H9 (cell line): ENCODE data around the gene CRYZ. TPM values are rescaled to one million over a fixed set of nuclear protein-coding genes. Genes with fewer than 3 reads are reported as not detected.

Experiments
- DNase-seq: peaks from one replicate; pipeline ENCODE4 v3.0.0-alpha.2; 2017
- H2AFZ ChIP-seq: one replicate; pipeline ENCODE4 v1.6.1; 2013; ENCODE audit warnings: mild to moderate bottlenecking, low read length, control low read depth, moderate library complexity
- H2AK5ac ChIP-seq: 2 replicates; pipeline ENCODE4 v1.6.1; 2013; ENCODE audit warnings: low read length, control low read depth, mixed read lengths; ENCODE audit not compliant: insufficient read length
- H2BK120ac ChIP-seq: one replicate; pipeline ENCODE4 v1.6.1; 2013; ENCODE audit warnings: low read depth, mild to moderate bottlenecking, low read length, control low read depth, inconsistent platforms; ENCODE audit not compliant: poor library complexity, severe bottlenecking
- H2BK12ac ChIP-seq: 2 replicates; pipeline ENCODE4 v1.6.1; 2013; ENCODE audit warnings: low read length, control low read depth, mixed read lengths, low read depth; ENCODE audit not compliant: insufficient read length
- H2BK15ac ChIP-seq: 2 replicates; pipeline ENCODE4 v1.6.1; 2013; ENCODE audit warnings: low read depth, low read length, control low read depth
- H2BK20ac ChIP-seq: one replicate; pipeline ENCODE4 v1.6.1; 2013; ENCODE audit warnings: low read depth, mild to moderate bottlenecking, low read length, control low read depth, inconsistent platforms; ENCODE audit not compliant: poor library complexity, severe bottlenecking
- H2BK5ac ChIP-seq: 2 replicates; pipeline ENCODE4 v1.6.1; 2013; ENCODE audit warnings: low read length, control low read depth, mixed read lengths; ENCODE audit not compliant: insufficient read length
- H3K14ac ChIP-seq: 2 replicates; pipeline ENCODE4 v1.6.1; 2013; ENCODE audit warnings: low read length, control low read depth; ENCODE audit not compliant: insufficient read depth
- H3K18ac ChIP-seq: 2 replicates; pipeline ENCODE4 v1.6.1; 2013; ENCODE audit warnings: low read depth, mild to moderate bottlenecking, mixed read lengths, low read length, control low read depth; ENCODE audit not compliant: insufficient read length
- H3K23ac ChIP-seq: 2 replicates; pipeline ENCODE4 v1.6.1; 2013; ENCODE audit warnings: low read length, control low read depth, mixed read lengths, low read depth; ENCODE audit not compliant: insufficient read length
- H3K23me2 ChIP-seq: 2 replicates; pipeline ENCODE4 v1.6.1; 2013; ENCODE audit warnings: low read depth, mild to moderate bottlenecking, mixed read lengths, low read length, control low read depth; ENCODE audit not compliant: insufficient read length, poor library complexity, severe bottlenecking
- H3K27ac ChIP-seq: 2 replicates; pipeline ENCODE4 v1.5.1; 2013; ENCODE audit warnings: low read length, control low read depth, mixed read lengths, low read depth; ENCODE audit not compliant: insufficient read length
- H3K27me3 ChIP-seq: 2 replicates; pipeline ENCODE4 v1.6.1; 2013; ENCODE audit warnings: low read length, control low read depth, inconsistent platforms; ENCODE audit not compliant: insufficient read depth
- H3K4ac ChIP-seq: 2 replicates; pipeline ENCODE4 v1.6.1; 2013; ENCODE audit warnings: low read depth, mild to moderate bottlenecking, control low read depth, inconsistent platforms, low read length, moderate library complexity
- H3K4me1 ChIP-seq: 2 replicates; pipeline ENCODE4 v1.6.1; 2013; ENCODE audit warnings: low read length, control low read depth, inconsistent platforms; ENCODE audit not compliant: insufficient read depth
- H3K4me2 ChIP-seq: 2 replicates; pipeline ENCODE4 v1.6.1; 2013; ENCODE audit warnings: low read length, control low read depth, mixed read lengths; ENCODE audit not compliant: insufficient read length, insufficient read depth
- H3K56ac ChIP-seq: 2 replicates; pipeline ENCODE4 v1.6.1; 2013; ENCODE audit warnings: low read depth, mild to moderate bottlenecking, mixed read lengths, low read length, control low read depth; ENCODE audit not compliant: insufficient read length
- H3K79me1 ChIP-seq: 2 replicates; pipeline ENCODE4 v1.6.1; 2013; ENCODE audit warnings: low read depth, mild to moderate bottlenecking, moderate library complexity, low read length, control low read depth, inconsistent platforms; ENCODE audit not compliant: insufficient read depth, poor library complexity, severe bottlenecking
- H3K79me2 ChIP-seq: 2 replicates; pipeline ENCODE4 v1.6.1; 2013; ENCODE audit warnings: low read length, control low read depth, inconsistent platforms; ENCODE audit not compliant: insufficient read depth
- H3K9ac ChIP-seq: 2 replicates; pipeline ENCODE4 v1.6.1; 2013; ENCODE audit warnings: low read length, control low read depth, mixed read lengths; ENCODE audit not compliant: insufficient read length; ENCODE audit errors: extremely low read depth
- H3K9me3 ChIP-seq: one replicate; pipeline ENCODE4 v1.6.1; 2013; ENCODE audit warnings: low read depth, low read length, inconsistent platforms; ENCODE audit not compliant: control insufficient read depth
- H3T11ph ChIP-seq: one replicate; pipeline ENCODE4 v1.6.1; 2013; ENCODE audit warnings: mild to moderate bottlenecking, low read length, control low read depth, inconsistent platforms
- H4K20me1 ChIP-seq: one replicate; pipeline ENCODE4 v1.6.1; 2013; ENCODE audit not compliant: control insufficient read depth, insufficient read length, insufficient read depth
- H4K5ac ChIP-seq: 2 replicates; pipeline ENCODE4 v1.6.1; 2013; ENCODE audit warnings: low read depth, mild to moderate bottlenecking, mixed read lengths, low read length, control low read depth; ENCODE audit not compliant: insufficient read length
- H4K8ac ChIP-seq: replicated peaks from 2 replicates; pipeline ENCODE4 v1.6.1; 2013; ENCODE audit warnings: low read length, control low read depth, mixed read lengths, low read depth; ENCODE audit not compliant: insufficient read length
- H4K91ac ChIP-seq: 2 replicates; pipeline ENCODE4 v1.6.1; 2013; ENCODE audit warnings: low read depth, mild to moderate bottlenecking, moderate library complexity, mixed read lengths, low read length, control low read depth; ENCODE audit not compliant: insufficient read length
- H3K27ac Mint-ChIP-seq, 3 experiments: 2 replicates in 2 of 3; 3 replicates in 1 of 3; pipeline ENCODE4 v1.8.0; 2020 to 2021; ENCODE audit warnings: mixed read lengths in 3 of 3, mild to moderate bottlenecking in 1 of 3, moderate library complexity in 1 of 3
- H3K27me3 Mint-ChIP-seq: 2 replicates; pipeline ENCODE4 v1.8.0; 2021; ENCODE audit warnings: low read depth, mild to moderate bottlenecking, moderate library complexity, mixed read lengths
- H3K36me3 Mint-ChIP-seq, 3 experiments: 2 replicates in 2 of 3; 3 replicates in 1 of 3; pipeline ENCODE4 v1.8.0; 2020 to 2021; ENCODE audit warnings: low read depth in 3 of 3, mixed read lengths in 3 of 3; ENCODE audit not compliant: insufficient read depth in 1 of 3
- H3K4me1 Mint-ChIP-seq, 2 experiments: 2 replicates each; pipeline ENCODE4 v1.8.0; 2020; ENCODE audit warnings: mixed read lengths in 2 of 2
- H3K4me3 Mint-ChIP-seq, 2 experiments: 2 replicates in 1 of 2; 3 replicates in 1 of 2; pipeline ENCODE4 v1.8.0; 2020 to 2021; ENCODE audit warnings: mild to moderate bottlenecking in 2 of 2, mixed read lengths in 2 of 2, moderate library complexity in 1 of 2
- H3K9me3 Mint-ChIP-seq, 2 experiments: 2 replicates in 1 of 2; 3 replicates in 1 of 2; pipeline ENCODE4 v1.8.0; 2020; ENCODE audit warnings: mild to moderate bottlenecking in 2 of 2, mixed read lengths in 2 of 2, moderate library complexity in 1 of 2
- CTCF ChIP-seq: fragments of 200-600 bp; sonication (generic); conservative IDR thresholded peaks from 3 replicates; pipeline ENCODE4 v1.8.0; 2021; ENCODE audit warnings: antibody characterized with exemption, mild to moderate bottlenecking
- WGBS: extraction: QIAGEN DNeasy Blood & Tissue Kit; methylation state at CpG from one replicate; pipeline ENCODE4 v1.1.7; 2013; ENCODE audit warnings: missing lambda C conversion rate, low lambda C conversion rate, mixed read lengths; ENCODE audit not compliant: insufficient read length; ENCODE audit errors: extremely low coverage; 5-methylcytosine and 5-hydroxymethylcytosine counted together
- total RNA-seq: library from RNA; stranded (reverse); gene quantifications from 2 replicates; pipeline ENCODE4 v1.2.1, GENCODE V29; 2021

Gene CRYZ
- total RNA-seq, 1 experiment from 2014 or later: 14.0 TPM

- no peak overlapping the region for H3K9ac ChIP-seq
- no peak overlapping the region for H4K8ac ChIP-seq
- H3K23me2 ChIP-seq: no peaks in the 10 kb centered on the region
- no peaks in the 10 kb centered on the region for H4K20me1 ChIP-seq
- H3K4me2 ChIP-seq: no peak overlapping the region
- no peak overlapping the region for H3K23ac ChIP-seq
- no peaks in the 10 kb centered on the region for H3K27me3 Mint-ChIP-seq
- H3K36me3 Mint-ChIP-seq: no peaks in the 10 kb centered on the region
- H3K4me1 Mint-ChIP-seq: no peaks in the 10 kb centered on the region
- no CpG with 5 or more reads among the region's 1 CpG for WGBS
- H2BK5ac ChIP-seq: no peak overlapping the region
- H3K14ac ChIP-seq: no peak overlapping the region
- H3K4me3 Mint-ChIP-seq: no peak overlapping the region
- H3K18ac ChIP-seq: no peak overlapping the region
- H3K27me3 ChIP-seq: no peaks in the 10 kb centered on the region
- no peaks in the 10 kb centered on the region for H3K4me1 ChIP-seq
- TF ChIP-seq CTCF: no peak
- H2BK120ac ChIP-seq: no peak overlapping the region
- no peaks in the 10 kb centered on the region for H3K79me1 ChIP-seq
- DNase-seq: no peak
- no peak overlapping the region for H3T11ph ChIP-seq
- H3K27ac Mint-ChIP-seq: no peak overlapping the region
- H3K4ac ChIP-seq: no peak overlapping the region
- H3K9me3 Mint-ChIP-seq: no peaks in the 10 kb centered on the region
- H4K5ac ChIP-seq: no peak overlapping the region
- H2AFZ ChIP-seq: no peak overlapping the region
- no peak overlapping the region for H2BK20ac ChIP-seq
- no peak overlapping the region for H4K91ac ChIP-seq
- no peak overlapping the region for H3K56ac ChIP-seq
- no peak overlapping the region for H2BK15ac ChIP-seq
- H3K9me3 ChIP-seq: no peaks in the 10 kb centered on the region
- H2AK5ac ChIP-seq: no peak overlapping the region
- no peaks in the 10 kb centered on the region for H3K79me2 ChIP-seq
- H2BK12ac ChIP-seq: no peak overlapping the region
- no peak overlapping the region for H3K27ac ChIP-seq
Measured at GRCh38 chr1:74772945-74773344, 40.1 kb upstream of the CRYZ start.
